OCI-LY7 (cell line): ENCODE results near the gene PPM1G. TPM values are rescaled to one million over a fixed set of nuclear protein-coding genes. Genes with fewer than 3 reads are reported as not detected.

ENCODE experiments used
- BruUV-seq: library from RNA; stranded (reverse); fragments of 400-500 nt; replicated peaks from 2 replicates; lab custom pipeline; 2021; lab: Mats Ljungman, UMichigan
- CTCF ChIA-PET: fragments of 300-600 bp; sonication (Branson Sonifier 250); formaldehyde crosslinking; loops from one replicate; lab custom pipeline; 2022; ENCODE audit warnings: antibody characterized with exemption; ENCODE audit not compliant: unreplicated experiment; lab: Charles Lee
- POLR2A ChIA-PET: fragments of 300-600 bp; sonication (Branson Sonifier 250); formaldehyde crosslinking; loops from one replicate; lab custom pipeline; 2022; ENCODE audit warnings: antibody characterized with exemption; lab: Charles Lee
- DNase-seq: peaks from one replicate; pipeline ENCODE4 v3.0.0-alpha.2; 2015; ENCODE audit warnings: low spot score
- H2AFZ ChIP-seq: fragments of 200-600 bp; sonication (generic), shearing (Covaris generic); 2 replicates; pipeline ENCODE4 v1.6.1; 2014; ENCODE audit warnings: mild to moderate bottlenecking, antibody characterized with exemption, low read length, moderate library complexity
- H3K27ac ChIP-seq: fragments of 200-600 bp; sonication (generic); 2 replicates; pipeline ENCODE4 v1.5.1; 2014; ENCODE audit warnings: mixed run types, low read depth, mild to moderate bottlenecking, moderate library complexity, low read length, inconsistent platforms; ENCODE audit not compliant: poor library complexity, severe bottlenecking
- H3K36me3 ChIP-seq: fragments of 200-600 bp; sonication (generic); 2 replicates; pipeline ENCODE4 v1.6.1; 2014; ENCODE audit warnings: mild to moderate bottlenecking, antibody characterized with exemption, low read length, moderate library complexity, mixed read lengths; ENCODE audit not compliant: insufficient read depth
- H3K4me1 ChIP-seq: fragments of 200-600 bp; sonication (generic); 2 replicates; pipeline ENCODE4 v1.5.1; 2014; ENCODE audit warnings: mild to moderate bottlenecking, low read length; ENCODE audit not compliant: insufficient read depth, poor library complexity, severe bottlenecking
- H3K4me2 ChIP-seq: fragments of 200-600 bp; sonication (generic); 2 replicates; pipeline ENCODE4 v1.6.1; 2014; ENCODE audit warnings: mild to moderate bottlenecking, low read length
- H3K4me3 ChIP-seq: fragments of 200-600 bp; sonication (generic); 2 replicates; pipeline ENCODE4 v1.5.1; 2014; ENCODE audit warnings: mild to moderate bottlenecking, low read depth, low read length; ENCODE audit not compliant: poor library complexity, severe bottlenecking
- H3K79me2 ChIP-seq: fragments of 200-600 bp; sonication (generic); 2 replicates; pipeline ENCODE4 v1.6.1; 2016; ENCODE audit warnings: low read depth, mild to moderate bottlenecking, low read length, moderate library complexity, mixed read lengths; ENCODE audit not compliant: insufficient read depth
- H3K9me2 ChIP-seq: fragments of 200-600 bp; sonication (generic); 2 replicates; pipeline ENCODE4 v1.6.1; 2016; ENCODE audit warnings: mild to moderate bottlenecking, low read length, mixed read lengths; ENCODE audit not compliant: insufficient read depth
- H3K9me3 ChIP-seq: fragments of 200-600 bp; sonication (generic); 2 replicates; pipeline ENCODE4 v1.6.1; 2014; ENCODE audit warnings: mild to moderate bottlenecking, mixed run types, low read length, mixed read lengths
- H4K20me1 ChIP-seq: fragments of 200-600 bp; sonication (generic); 2 replicates; pipeline ENCODE4 v1.6.1; 2014; ENCODE audit warnings: mild to moderate bottlenecking, antibody characterized with exemption, low read length, moderate library complexity, mixed read lengths; ENCODE audit not compliant: insufficient read depth
- EZH2phosphoT487 ChIP-seq: fragments of 200-600 bp; sonication (generic); IDR thresholded peaks from 2 replicates; pipeline ENCODE4 v1.6.1; 2018; ENCODE audit warnings: low read depth, borderline replicate concordance, mild to moderate bottlenecking, mixed run types, antibody characterized with exemption, low read length, moderate library complexity, mixed read lengths
- intact Hi-C: fragments of 100-400 bp; cut with micrococcal nuclease; formaldehyde crosslinking; loops from one replicate; pipeline ENCODE4 v1.10.0; 2022; ENCODE audit not compliant: unreplicated experiment
- total RNA-seq, 2 experiments: library from RNA; depleted of rRNA in 1 of 2; stranded (reverse); fragments of >200 nt in 1 of 2; shearing (Covaris generic) in 1 of 2; gene quantifications; 2 replicates each; pipeline ENCODE4 v1.2.3, GENCODE V29; 2014 to 2022
- TF ChIP-seq, protein P1 (sequence below): fragments of 200-600 bp; sonication (generic); conservative IDR thresholded peaks from 2 replicates; pipeline ENCODE4 v1.5.1; 2014; ENCODE audit warnings: mild to moderate bottlenecking, antibody characterized with exemption, low read length, moderate library complexity, mixed read lengths

PPM1G gene
- total RNA-seq, 2 experiments from 2014 or later: 101 to 147 TPM

DNA sequence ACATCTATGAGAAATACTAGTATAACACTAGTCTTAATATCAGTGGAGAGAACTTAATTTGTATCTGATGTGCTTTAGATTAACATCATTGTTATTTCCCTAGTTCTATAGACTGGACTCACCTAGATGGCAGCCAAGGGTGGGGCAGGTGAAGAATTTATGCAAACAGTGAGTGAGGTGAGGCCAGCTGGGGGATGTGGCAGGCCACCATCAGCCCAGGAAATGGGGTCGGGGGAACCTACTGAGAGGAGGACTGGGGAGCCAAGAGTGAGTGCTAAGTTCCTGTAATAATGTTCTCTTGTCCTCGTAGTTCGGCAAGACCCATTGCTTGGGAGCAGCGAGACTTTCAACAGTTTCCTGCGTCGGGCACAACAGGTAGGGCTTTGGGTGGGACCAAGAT, 36.5 kb downstream of the PPM1G start:
- no peak overlapping the region for H2AFZ ChIP-seq
- CTCF ChIA-PET: no interaction called here
- POLR2A ChIA-PET: no interaction called here

DNA sequence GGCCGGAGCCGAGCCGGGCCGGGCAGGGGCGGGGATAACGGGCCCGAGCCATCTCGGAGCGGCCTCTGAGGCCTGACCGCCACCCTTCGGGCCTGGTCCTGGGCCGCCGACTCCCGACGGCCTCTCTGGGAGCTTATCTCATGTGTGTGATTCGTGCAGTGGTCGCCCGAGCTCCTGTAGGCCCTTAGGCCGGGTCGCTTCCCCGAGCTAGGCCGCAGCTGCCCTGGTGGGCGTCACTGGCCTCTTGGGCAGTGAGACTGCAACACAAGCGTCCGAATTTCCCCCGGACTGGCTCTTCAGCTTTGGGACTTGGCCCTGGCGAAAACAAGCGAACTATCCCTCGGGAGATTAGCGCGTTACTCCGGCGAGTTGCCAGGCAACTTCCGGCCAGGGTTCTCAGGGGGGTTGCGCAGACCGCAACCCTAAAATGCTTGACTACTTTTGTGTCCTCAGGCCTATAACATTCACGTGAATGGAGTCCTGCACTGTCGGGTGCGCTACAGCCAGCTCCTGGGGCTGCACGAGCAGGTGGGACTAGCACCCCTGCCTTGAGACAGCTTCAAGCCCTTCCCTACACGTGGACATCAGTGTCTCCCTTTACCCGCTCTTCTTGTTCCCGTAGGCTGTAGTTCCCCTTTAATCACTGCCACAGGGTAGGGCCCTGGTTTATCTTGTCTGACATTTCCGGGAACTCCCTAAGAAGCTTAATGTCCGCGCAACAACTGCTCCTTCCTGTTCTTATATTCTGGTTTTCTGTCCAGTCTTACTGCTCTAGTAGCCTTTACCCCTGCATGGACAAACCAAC, 38.4 kb downstream of the PPM1G start:
- Histone ChIP-seq H3K4me1 (peaks cover 27% of the 10 kb centered on the region), H3K36me3 (peaks cover 68% of the 10 kb centered on the region), H4K20me1 (no peaks in the 10 kb centered on the region), H3K27ac (peak overlapping the region; percentile 68), H3K4me3 (peak overlapping the region; percentile 90), H2AFZ (peak overlapping the region; percentile 12; the same call in 1 of the 2 replicates), H3K79me2 (peaks cover 35% of the 10 kb centered on the region), H3K9me3 (no peaks in the 10 kb centered on the region), H3K4me2 (peak overlapping the region; percentile 99), H3K9me2 (no peaks in the 10 kb centered on the region)
- DNase-seq: peak; percentile 74
- ChIA-PET CTCF (interaction anchor here (0.6 kb wide), 1 partner anchor 25 kb away, joined by 3 read pairs; no protein-coding TSS in a partner anchor), POLR2A (interaction anchor here (0.6 to 2.2 kb wide), 5 partner anchors 9 to 215 kb away, joined by 3 to 18 read pairs (median 3); partner anchors contain the start of genes GTF3C2 and ZNF513)
- no TSS peak for BruUV-seq
- intact Hi-C loops: loop anchor here (1.0 to 2.0 kb wide), 3 partner anchors 15 to 258 kb away; partner anchors contain the start of genes CCDC121, GPN1, GTF3C2 and MPV17
- no peak for TF ChIP-seq EZH2phosphoT487
- TF ChIP-seq, protein P1, sequence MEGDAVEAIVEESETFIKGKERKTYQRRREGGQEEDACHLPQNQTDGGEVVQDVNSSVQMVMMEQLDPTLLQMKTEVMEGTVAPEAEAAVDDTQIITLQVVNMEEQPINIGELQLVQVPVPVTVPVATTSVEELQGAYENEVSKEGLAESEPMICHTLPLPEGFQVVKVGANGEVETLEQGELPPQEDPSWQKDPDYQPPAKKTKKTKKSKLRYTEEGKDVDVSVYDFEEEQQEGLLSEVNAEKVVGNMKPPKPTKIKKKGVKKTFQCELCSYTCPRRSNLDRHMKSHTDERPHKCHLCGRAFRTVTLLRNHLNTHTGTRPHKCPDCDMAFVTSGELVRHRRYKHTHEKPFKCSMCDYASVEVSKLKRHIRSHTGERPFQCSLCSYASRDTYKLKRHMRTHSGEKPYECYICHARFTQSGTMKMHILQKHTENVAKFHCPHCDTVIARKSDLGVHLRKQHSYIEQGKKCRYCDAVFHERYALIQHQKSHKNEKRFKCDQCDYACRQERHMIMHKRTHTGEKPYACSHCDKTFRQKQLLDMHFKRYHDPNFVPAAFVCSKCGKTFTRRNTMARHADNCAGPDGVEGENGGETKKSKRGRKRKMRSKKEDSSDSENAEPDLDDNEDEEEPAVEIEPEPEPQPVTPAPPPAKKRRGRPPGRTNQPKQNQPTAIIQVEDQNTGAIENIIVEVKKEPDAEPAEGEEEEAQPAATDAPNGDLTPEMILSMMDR: no peak

More for the DNA sequence above, 36.5 kb downstream of the PPM1G start:
- Histone ChIP-seq H3K79me2 (peaks cover 35% of the 10 kb centered on the region), H3K4me3 (no peak overlapping the region), H3K4me2 (peak overlapping the region; percentile 99; the same call in 1 of the 2 replicates), H3K9me3 (no peaks in the 10 kb centered on the region), H4K20me1 (no peaks in the 10 kb centered on the region), H3K27ac (no peak overlapping the region), H3K36me3 (peaks cover 69% of the 10 kb centered on the region), H3K4me1 (peaks cover 27% of the 10 kb centered on the region), H3K9me2 (no peaks in the 10 kb centered on the region)
- no peak for TF ChIP-seq EZH2phosphoT487
- TF ChIP-seq, protein P1: no peak
- intact Hi-C loops: no loop called here
- no TSS peak for BruUV-seq
- DNase-seq: no peak
